DMS114 treated with DMSO at 0.1 percent for 48 hours (cell line): ENCODE results near the gene SAMD4B.
"Not testable (repeated sequence)": the region's sequence is repeated elsewhere in the genome, so short reads cannot be mapped to it uniquely, and the experiment has no call there.

Experiments used
- DNase-seq: peaks from one replicate; lab custom pipeline; 2025; ENCODE audit not compliant: unreplicated experiment; lab: John Stamatoyannopoulos, UW

Gene SAMD4B

DNA sequence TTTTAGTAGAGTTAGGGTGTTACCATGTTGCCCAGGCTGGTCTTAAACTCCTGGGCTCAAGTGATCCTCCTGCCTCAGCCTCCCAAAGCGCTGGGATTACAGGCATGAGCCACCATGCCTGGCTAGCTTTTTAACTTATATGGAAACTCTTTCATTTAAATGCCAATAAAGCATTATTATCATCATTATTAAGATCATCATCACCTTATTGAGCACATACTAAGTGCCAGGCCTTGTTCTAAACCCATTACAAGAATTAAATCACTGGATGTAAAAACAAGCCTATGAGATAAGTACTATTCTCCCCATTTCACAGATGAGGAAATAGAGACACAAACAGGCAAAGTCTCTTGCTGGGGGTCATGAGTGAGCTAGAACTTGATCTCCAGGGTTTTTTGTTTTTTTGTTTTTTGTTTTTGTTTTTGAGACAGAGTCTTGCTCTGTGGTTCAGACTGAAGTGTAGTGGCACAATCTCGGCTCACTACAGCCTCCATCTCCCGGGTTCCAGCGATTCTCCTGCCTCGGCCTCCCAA, 7.7 kb upstream of the SAMD4B start:
- DNase-seq: no peak

DNA sequence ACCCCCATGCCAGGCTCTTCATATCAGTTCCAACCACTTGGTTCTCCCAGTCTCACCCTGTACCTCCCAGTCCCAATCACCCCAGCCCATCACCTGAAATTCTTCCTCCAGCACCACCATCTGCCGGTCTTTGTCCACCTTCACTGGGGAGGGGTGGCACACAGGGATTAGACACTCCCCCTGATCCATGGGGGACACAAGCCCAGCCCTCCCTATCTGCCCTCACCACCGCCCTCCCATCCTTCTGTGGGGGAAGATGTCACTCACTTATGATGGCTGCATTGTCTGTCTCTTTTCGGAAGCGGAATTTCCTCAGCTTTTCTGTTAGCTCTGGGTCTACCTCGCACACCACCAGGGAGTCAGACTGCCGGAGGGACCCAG, 7.1 kb upstream of the SAMD4B start:
- DNase-seq: no peak

DNA sequence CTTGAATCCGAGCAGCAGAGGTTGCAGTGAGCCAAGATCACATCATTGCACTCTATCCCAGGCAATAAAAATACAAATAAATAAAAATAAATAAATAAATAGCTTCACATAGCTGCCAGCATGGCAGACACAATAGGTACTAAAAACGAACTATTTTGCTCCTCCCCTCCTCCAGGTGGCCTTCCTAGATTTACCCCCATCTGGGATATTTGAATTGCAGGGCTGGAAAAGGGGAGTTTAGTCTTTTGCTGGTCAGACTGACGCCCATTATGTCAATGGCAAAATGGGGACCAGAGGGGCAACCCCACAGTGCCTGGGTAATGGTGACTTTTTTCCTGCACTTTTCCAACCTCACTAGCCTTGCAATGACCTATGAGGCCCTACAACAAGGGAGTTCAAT, 5.7 kb upstream of the SAMD4B start:
- no peak for DNase-seq

DNA sequence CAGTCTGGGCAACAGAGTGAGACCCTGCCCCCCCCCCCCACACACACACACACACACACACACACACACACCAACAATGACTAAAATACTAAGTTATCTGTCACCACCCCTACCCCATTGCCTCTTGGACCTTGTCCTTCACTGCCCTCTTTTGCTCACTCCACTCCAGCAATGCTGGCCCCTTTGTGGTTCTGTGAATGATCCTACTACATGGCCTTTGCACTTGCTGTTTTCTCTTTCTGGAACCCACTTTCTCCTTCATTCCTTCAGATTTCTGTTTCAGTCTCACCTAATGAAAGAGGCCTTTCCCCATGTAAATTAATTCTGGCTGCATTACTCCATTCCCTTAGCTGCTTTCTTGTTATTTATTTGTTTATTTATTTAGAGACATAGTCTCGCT, 2.5 kb upstream of the SAMD4B start:
- DNase-seq: no peak

- DNase-seq: not testable (repeated sequence)
Measured at GRCh38 chr19:39340156-39340555, 2.1 kb upstream of the SAMD4B start.

DNA sequence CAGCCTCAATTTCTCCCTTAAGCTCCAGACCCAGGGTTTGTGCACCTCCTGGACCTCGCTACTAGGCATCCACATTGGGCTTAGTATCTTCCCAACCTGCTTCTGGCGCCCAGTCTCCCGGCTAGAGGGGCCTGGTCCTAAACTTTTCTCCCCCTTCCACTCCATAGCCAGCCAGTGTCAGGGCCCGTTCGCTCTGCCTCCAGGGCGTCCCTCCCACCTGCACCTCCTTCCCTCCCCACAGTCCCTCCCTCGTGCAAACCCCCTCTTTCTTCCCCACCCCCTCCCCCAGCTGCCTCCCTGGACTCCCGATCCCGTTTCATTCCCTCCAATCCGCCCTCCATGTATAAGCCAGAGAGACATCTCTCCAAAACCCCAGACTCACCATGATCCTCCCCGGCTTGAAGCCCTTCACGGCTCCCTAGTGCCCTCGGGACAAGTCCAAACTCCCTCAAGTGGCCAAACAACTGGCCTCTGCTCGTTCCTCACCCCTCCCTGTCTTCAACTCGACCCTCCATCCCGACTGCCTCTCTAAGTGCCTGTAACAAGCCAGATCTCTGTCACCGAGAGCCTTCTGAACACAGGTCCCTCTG, 997 bp upstream of the SAMD4B start:
- no peak for DNase-seq

DNA sequence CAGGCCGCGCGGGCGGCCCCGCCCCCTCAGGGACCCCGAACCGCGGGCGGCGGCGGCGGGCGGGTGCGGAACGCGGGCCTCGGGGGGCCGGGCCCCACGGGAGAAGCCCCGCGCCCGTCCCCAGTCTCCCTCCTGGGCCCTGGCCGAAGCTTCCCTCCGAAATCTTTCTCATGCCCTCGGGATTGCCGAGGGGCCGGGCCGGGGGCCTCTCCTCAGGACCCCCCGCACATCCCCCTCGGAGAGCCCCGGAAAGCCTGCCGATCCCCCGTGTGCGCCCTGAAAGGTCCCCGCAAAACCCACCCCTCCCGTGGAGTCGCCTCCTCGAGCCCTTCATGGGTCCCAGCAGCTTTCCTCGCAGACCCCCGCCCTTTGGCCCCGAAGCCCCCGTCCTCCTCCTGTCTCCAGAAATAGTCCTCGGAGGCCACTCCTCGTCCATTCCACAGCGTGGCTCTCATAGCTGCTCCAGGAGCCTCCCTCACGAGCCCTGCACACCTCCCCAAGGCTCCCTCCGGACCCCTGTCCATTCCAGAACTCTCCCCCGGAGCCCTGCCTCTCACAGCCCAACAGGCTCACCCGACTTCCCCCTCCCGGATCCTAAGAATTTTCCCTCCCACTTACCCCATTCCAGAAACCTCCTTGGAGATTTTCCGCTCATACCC, 555 bp downstream of the SAMD4B start:
- DNase-seq: no peak

DNA sequence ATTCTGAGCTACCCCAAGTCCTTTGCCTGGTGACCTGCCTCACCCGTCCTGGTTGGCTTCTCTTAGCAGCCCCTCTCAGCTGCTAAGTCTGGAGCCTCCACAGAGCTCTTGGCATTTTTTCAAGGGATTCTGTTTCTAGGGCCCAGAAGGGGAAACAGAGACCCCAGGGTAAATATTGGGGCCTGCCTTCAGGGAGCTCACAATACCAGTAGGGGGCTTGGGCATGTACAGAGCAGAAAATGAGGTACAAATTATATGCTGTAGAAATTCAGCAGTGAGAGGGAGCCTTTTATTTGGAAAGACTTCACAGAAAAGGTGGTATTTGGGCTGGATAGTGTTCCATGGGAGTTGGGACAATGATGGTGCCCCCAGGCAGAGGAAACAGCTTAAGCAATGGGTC, 3.7 kb downstream of the SAMD4B start:
- DNase-seq: no peak

- no peak for DNase-seq
Measured at GRCh38 chr19:39347332-39348164, 5.3 kb downstream of the SAMD4B start.

DNA sequence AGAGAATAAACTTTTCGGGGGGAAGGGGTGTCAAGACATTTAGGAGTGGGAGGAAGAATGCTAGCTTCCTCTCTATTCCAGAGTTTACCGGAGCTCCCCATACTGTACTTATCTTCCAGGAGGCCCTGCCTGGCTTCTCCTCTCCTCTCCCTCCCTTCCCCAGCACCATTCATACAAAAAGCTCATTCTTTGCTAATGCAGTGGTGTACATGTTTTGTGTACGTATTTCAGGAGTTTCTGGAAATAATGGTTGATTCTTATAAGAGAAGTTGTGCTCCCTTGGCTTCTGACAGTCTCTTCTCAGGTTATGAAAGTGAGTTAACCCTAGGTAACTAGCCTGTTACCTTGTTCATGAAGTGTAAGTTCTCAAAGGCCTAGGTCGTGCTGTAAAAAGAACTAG, 7.1 kb downstream of the SAMD4B start:
- DNase-seq: no peak

GRCh38 chr19:39350156-39350555, 7.9 kb downstream of the SAMD4B start:
- no peak for DNase-seq

DNA sequence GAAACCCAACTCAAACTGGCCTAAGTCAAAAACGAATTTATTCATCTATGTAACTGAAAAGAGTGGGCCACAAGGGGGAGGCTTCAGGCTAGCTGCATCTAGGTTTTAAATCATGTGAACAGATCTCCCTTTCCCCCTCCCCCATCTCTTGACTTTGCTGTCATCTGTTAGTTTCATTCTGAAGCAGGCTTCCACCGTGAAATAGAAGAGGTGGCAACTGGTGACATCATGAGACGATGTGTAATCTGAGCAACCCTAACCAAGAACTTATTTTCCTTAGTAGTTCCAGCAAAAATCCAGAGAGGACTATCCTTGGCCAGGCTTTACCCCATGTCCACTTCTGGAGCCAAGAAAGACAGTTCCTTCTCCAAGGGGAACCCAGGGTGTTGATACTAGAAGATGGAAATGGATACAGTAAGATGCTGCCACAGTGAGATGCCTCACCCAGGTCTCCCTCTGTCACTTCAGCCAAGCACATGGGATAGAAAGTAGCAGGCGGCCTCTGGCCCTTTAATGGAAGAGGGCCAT, 9.4 kb downstream of the SAMD4B start:
- no peak for DNase-seq

DNA sequence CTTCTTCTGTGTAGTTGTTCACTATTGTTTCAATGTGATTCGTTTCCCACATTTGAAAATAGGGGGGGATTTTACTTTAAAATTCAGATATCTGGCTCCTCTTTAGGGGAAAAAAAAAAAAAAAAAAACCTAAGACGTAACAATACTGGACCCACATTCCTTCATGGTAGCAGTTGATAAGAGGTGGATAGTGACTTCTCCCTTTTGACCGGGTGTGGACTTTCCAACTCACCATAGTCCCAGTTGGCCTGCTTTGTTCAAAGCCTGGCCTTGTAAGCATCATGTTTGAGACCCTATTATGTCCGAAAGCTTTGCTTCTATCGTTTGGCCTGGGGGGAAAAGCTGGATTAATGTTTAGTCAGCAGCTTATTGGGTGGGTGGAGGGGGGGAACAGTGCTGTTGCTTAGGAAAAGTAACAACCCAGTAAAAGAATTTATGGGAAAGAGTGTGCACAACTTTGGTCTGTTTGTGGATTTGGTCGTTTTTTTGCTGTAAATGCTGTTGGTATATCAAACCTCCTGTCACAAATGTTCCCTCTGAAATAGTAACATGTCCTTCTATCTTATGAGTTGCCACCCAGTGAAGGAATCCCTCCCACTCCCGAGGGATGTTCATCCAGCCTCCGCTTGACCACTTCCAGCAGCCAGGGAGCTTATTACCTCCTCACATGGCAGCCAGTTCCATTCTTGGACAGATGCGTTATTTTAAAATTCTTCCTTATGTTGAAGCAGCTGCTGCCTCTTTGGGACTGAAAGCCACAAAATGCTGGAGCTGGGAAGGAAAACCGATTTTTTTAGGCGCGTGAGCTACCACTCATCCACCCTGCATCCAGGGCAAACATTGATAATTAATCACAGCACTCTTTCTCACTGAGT, 10.4 kb downstream of the SAMD4B start:
- no peak for DNase-seq

GRCh38 chr19:39355253-39355652, 13.0 kb downstream of the SAMD4B start:
- no peak for DNase-seq

DNA sequence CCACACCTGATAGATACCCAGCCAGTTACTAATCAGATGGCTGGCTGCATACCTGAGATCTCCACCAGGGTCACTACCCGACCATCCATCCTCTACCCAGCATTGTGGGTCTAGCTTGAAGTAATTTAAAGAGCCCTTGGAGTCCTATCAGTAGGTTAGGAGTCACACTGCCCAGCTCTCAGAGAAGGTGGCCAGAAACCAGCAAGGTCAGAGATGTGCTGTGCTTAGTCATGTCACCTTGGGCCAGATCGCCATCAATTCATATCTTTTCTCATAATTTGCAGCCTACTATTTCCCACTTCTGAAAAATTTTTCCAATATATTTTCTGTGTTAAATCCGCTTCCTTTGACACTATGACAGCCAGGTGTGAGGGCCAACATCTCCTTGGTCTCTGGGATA, 13.9 kb downstream of the SAMD4B start:
- DNase-seq: no peak

DNA sequence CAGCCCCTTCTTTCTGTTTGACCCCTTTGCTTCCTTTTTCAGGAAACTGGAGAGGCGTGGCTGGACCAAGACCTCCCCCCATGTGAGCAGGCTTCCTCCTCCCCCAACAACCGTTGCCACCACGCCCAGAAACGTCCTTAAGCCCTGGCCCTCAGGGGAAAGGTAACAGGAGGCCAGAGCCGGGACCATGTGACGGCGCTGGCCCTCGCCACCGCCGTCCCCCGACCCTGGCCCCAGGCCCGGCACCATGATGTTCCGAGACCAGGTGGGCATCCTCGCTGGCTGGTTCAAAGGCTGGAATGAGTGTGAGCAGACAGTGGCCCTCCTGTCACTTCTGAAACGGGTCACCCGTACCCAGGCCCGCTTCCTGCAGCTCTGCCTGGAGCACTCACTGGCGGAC, 14.4 kb downstream of the SAMD4B start:
- DNase-seq: no peak

DNA sequence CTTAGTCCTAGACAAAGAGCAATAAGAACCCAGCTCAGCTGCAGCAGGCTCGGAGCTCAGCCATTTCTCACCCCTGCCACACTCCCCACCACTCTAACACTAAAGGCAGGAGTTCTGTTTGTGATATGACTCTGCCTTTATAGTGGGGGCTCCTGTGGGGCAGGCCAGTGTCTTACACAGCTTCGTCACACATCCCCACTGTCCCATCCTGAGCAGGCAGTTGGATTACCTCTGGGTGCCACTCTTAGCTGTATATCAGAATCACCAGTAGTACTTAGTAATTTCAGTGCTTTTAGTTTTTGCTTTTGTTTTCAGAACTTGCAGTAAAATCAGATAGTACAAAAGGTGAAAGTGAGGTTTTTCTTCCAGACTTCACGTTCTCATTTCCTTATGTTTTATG, 16.8 kb downstream of the SAMD4B start:
- no peak for DNase-seq

DNA sequence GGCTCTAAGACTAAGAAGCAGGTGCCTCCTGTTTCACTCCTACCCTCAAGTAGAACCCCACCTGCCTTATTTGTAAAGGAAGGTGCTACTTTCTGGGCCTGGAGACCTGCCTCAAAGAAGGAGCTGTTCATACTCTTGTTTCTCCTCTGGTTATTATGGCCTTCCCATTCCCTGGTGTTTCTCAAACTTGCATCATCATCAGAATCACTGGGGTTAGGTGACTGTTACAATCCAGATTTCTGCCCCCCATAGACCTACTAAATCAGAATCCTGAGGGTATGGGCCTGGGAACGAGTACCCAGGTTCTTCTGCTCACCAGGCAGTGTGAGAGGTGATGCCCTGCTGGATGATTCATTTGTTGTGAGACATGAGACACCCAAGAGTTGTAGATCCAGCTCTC, 18.4 kb downstream of the SAMD4B start:
- no peak for DNase-seq

DNA sequence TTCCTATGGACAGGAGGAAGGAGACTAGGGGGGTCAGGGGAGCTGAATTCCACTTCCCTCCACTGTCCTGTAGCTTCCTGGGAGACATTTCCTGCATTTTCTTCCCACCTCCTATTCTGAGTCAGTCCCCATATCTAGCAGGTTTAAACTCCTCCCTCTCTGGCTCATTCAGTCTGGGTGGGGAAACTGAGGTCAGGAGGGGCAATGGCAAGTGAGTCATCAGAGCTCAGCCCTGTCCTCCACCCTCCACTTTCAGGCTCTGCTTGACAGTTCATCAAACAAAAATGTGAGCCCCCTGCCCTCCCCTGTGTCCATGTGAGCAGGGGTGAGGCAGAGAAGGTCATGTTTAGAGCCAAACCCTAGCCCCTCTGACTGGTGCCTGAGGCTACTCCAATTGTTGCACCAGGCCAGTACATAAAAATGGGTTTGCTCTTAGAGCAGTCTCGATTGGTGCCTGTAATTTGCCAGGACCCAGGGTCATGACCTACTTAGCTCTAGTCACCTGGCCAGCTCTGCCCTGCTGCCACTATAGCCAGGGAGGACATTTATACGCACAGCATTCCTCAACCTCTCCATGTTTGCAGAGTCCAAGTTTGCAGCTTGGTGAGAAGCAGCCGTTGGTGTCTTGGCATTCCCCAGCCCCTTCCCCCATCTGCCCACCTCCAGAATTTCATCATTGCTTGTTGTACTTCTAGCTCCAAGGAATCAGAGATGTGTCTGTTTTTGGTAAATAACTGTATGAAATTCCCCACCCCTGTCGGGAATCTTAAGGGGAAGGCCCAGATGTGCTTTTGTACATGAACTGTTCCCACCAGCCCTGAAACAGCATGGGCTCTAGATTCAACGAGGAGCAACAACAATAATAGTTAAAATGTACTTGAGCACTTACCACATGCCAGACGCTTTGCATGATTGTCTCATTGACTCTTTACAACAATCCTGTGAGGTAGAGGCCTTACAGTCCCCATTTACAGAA, 20.7 kb downstream of the SAMD4B start:
- DNase-seq: no peak
